ENCODE measurements around the gene CASZ1.

DNA sequence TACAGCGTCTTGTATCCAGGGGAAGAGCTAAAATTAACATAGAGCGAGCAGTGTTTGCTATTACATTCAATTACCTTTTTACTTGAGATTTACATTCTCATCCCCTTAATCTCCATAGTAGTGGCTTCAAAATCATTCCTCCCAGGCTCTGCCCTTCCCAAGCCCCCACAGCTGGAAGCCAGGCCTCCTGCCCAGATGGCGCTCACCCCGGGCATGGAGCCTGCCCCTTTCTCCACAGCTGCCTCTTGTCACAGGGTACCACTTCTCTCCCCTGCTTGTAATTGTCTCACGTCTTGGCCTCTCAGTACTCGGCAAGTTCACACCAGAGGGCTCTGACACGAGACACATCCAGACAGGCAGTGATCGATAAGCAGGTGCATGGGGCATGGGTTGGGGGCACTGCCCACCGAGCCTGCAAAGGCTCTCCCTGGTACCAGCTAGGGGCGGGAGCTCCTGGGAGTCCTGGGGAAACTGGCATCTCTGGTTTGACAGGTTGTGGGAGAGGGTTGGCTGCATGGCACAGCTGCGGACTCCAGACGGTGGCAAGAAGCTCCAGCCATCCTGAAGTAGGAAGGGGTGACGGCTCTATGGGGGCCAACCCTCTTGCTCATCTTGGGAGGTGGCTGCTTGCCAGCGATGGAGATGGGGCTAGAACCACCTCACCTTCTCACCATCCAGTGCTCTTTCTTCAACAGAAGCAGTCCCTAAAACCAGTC lies 20.1 kb downstream of the CASZ1 start:
- TF ChIP-seq, protein P1, sequence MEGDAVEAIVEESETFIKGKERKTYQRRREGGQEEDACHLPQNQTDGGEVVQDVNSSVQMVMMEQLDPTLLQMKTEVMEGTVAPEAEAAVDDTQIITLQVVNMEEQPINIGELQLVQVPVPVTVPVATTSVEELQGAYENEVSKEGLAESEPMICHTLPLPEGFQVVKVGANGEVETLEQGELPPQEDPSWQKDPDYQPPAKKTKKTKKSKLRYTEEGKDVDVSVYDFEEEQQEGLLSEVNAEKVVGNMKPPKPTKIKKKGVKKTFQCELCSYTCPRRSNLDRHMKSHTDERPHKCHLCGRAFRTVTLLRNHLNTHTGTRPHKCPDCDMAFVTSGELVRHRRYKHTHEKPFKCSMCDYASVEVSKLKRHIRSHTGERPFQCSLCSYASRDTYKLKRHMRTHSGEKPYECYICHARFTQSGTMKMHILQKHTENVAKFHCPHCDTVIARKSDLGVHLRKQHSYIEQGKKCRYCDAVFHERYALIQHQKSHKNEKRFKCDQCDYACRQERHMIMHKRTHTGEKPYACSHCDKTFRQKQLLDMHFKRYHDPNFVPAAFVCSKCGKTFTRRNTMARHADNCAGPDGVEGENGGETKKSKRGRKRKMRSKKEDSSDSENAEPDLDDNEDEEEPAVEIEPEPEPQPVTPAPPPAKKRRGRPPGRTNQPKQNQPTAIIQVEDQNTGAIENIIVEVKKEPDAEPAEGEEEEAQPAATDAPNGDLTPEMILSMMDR (IDR thresholded peaks at IDR 0.05 in 2 of 3, conservative IDR thresholded peaks at IDR 0.05 in 1 of 3; ENCODE audit: control insufficient read depth in 2 of 3, extremely low read depth in 1 of 3, insufficient read depth in 1 of 3, low read depth in 3 of 3, low read length in 3 of 3) = no peak
- TF ChIP-seq, protein P2, sequence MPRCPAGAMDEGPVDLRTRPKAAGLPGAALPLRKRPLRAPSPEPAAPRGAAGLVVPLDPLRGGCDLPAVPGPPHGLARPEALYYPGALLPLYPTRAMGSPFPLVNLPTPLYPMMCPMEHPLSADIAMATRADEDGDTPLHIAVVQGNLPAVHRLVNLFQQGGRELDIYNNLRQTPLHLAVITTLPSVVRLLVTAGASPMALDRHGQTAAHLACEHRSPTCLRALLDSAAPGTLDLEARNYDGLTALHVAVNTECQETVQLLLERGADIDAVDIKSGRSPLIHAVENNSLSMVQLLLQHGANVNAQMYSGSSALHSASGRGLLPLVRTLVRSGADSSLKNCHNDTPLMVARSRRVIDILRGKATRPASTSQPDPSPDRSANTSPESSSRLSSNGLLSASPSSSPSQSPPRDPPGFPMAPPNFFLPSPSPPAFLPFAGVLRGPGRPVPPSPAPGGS (IDR thresholded peaks at IDR 0.05; ENCODE audit: borderline replicate concordance, insufficient read depth, low read depth, low read length, poor library complexity, severe bottlenecking) = no peak
- TF ChIP-seq, protein P3, sequence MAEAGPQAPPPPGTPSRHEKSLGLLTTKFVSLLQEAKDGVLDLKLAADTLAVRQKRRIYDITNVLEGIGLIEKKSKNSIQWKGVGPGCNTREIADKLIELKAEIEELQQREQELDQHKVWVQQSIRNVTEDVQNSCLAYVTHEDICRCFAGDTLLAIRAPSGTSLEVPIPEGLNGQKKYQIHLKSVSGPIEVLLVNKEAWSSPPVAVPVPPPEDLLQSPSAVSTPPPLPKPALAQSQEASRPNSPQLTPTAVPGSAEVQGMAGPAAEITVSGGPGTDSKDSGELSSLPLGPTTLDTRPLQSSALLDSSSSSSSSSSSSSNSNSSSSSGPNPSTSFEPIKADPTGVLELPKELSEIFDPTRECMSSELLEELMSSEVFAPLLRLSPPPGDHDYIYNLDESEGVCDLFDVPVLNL (IDR thresholded peaks at IDR 0.05; ENCODE audit: low read depth, low read length) = no peak
- no peak for TF ChIP-seq EP300 (IDR thresholded peaks at IDR 0.05; ENCODE audit: borderline replicate concordance in 1 of 2, control insufficient read depth in 1 of 2, low read depth in 2 of 2, low read length in 2 of 2)
- no peak for TF ChIP-seq FOS (IDR thresholded peaks at IDR 0.05; ENCODE audit: borderline replicate concordance, extremely low read depth, insufficient read length)
